ENCODE measurements around the gene RBMS3. TPM values are rescaled to one million over a fixed set of nuclear protein-coding genes. Genes with fewer than 3 reads are reported as not detected.

RBMS3 gene
- total RNA-seq, 2 donors from 2014 or later, result 31.7 to 45.1 TPM

DNA sequence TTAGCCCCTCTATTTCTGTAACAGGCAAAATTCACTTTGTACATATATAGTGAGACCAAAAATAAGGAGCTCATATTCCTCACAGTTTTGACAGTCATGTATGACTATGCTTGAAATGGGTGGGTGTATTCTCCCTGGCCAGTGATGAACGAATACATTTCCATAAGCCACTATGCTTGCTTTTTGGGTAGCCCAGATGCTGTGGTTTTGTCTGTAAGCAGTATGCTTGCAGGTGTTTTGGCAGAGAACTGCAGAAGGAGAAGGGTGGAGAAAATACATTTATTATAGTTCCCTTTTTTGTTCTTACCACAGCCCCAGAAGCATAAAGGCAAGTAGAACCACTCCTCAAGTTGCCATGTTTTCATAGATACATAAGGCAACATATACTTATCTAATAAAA is 131.2 kb downstream of the RBMS3 start:
- Histone ChIP-seq H3K36me3 (no peaks in the 10 kb centered on the region), H3K27me3 (replicated peaks; ENCODE audit: insufficient read depth) (no peaks in the 10 kb centered on the region), H3K4me3 (no peak overlapping the region), H3K9me3 (no peaks in the 10 kb centered on the region), H3K27ac (no peak overlapping the region), H3K4me1 (replicated peaks) (no peaks in the 10 kb centered on the region)
- intact Hi-C loops (cut with DNase I), result no loop called here
- TF ChIP-seq POLR2AphosphoS5 (IDR thresholded peaks at IDR 0.05) (no peak), POLR2A (IDR thresholded peaks at IDR 0.05) (no peak)
- TF ChIP-seq, protein P1, sequence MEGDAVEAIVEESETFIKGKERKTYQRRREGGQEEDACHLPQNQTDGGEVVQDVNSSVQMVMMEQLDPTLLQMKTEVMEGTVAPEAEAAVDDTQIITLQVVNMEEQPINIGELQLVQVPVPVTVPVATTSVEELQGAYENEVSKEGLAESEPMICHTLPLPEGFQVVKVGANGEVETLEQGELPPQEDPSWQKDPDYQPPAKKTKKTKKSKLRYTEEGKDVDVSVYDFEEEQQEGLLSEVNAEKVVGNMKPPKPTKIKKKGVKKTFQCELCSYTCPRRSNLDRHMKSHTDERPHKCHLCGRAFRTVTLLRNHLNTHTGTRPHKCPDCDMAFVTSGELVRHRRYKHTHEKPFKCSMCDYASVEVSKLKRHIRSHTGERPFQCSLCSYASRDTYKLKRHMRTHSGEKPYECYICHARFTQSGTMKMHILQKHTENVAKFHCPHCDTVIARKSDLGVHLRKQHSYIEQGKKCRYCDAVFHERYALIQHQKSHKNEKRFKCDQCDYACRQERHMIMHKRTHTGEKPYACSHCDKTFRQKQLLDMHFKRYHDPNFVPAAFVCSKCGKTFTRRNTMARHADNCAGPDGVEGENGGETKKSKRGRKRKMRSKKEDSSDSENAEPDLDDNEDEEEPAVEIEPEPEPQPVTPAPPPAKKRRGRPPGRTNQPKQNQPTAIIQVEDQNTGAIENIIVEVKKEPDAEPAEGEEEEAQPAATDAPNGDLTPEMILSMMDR (IDR thresholded peaks at IDR 0.05), result no peak
- WGBS, result 76% methylated on average over 1 of the region's 1 CpG
- no peak for DNase-seq (ENCODE audit: low spot score)

DNA sequence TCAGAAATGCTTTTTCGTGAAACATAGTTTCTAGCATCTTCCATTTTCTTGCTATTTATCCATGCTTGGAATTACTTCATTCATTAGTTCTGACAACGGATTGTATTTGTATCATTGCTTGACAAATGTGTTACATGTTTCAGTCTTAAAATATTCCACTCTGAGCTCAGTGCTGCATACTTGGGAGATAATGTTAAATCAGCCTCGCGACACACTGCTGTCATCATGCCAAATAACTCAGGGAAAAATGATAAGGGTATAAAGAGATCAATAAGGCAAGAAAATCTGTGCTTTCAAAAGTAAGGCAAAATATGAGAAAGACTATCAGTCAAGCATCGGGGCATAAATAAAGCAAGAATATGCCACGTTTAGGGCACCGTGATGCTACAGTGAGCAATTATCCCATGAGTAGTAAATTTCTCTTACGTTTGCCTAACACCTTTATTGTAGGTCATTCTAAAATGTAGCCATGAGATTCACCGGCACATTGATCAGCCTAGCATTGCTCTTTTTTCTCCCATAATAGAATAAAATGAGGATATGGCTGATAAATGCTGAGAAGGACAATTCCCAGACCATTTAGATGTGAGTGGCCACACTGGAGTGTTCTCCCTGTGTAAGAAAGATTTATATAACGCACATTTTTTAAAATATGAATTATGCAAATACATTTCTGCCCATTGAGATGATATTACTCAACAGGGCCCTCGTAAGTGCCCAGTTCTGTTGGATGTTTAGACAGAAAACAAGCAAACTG is 133.8 kb downstream of the RBMS3 start:
- no peaks in the 10 kb centered on the region for H3K36me3 ChIP-seq
- WGBS, result 91% methylated on average over 11 of the region's 11 CpGs
- no peak for DNase-seq (ENCODE audit: low spot score)
- H3K4me1 ChIP-seq (replicated peaks), result no peaks in the 10 kb centered on the region
- no peaks in the 10 kb centered on the region for H3K9me3 ChIP-seq
- H3K27me3 ChIP-seq (replicated peaks; ENCODE audit: insufficient read depth), result no peaks in the 10 kb centered on the region
- intact Hi-C loops (cut with DNase I), result no loop called here
- TF ChIP-seq, protein P1 (IDR thresholded peaks at IDR 0.05), result no peak
- TF ChIP-seq POLR2AphosphoS5 (IDR thresholded peaks at IDR 0.05), result no peak
- no peak for TF ChIP-seq POLR2A (IDR thresholded peaks at IDR 0.05)
- no peak overlapping the region for H3K27ac ChIP-seq
- H3K4me3 ChIP-seq, result no peak overlapping the region

DNA sequence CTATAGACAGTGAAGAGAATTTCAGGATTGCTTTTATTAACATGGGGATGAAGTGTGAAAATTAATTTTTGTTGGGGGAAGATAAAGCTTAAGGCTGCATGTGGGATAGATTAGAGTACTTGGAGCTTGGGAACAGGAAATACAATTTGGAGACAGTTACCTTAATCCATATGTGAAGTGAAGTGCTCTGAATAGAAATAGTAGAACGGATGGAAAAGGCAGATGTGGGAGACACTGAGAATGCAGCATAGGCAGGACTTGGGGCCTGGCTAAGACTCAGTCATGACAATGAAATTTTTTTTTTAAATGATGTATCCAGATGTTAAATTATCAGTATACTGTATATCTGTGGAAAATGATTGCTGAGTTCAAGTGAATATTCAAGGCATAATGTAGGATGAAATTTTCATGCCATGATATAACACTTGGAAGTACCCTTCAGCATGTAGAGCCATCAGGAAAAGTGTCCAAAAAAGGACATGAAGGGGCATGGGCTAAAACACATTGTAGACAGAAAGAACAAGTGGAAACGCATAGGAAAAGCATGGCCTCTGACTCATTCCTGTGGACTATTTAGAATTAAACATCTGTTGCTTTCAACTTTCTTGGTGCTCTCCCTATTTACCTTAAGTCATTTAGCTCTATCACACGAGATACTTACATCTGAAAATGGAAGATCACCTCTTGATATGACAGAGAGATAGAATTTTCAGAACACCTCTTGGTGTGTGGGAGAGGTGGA is 134.8 kb downstream of the RBMS3 start:
- no peak overlapping the region for H3K27ac ChIP-seq
- intact Hi-C loops (cut with DNase I), result no loop called here
- WGBS, result 88% methylated on average over 3 of the region's 3 CpGs
- no peak for TF ChIP-seq POLR2AphosphoS5 (IDR thresholded peaks at IDR 0.05)
- TF ChIP-seq, protein P1 (IDR thresholded peaks at IDR 0.05), result no peak
- no peak for TF ChIP-seq POLR2A (IDR thresholded peaks at IDR 0.05)
- H3K27me3 ChIP-seq (replicated peaks; ENCODE audit: insufficient read depth), result no peaks in the 10 kb centered on the region
- no peaks in the 10 kb centered on the region for H3K4me1 ChIP-seq (replicated peaks)
- no peaks in the 10 kb centered on the region for H3K9me3 ChIP-seq
- no peak for DNase-seq (ENCODE audit: low spot score)
- no peaks in the 10 kb centered on the region for H3K36me3 ChIP-seq
- no peak overlapping the region for H3K4me3 ChIP-seq

DNA sequence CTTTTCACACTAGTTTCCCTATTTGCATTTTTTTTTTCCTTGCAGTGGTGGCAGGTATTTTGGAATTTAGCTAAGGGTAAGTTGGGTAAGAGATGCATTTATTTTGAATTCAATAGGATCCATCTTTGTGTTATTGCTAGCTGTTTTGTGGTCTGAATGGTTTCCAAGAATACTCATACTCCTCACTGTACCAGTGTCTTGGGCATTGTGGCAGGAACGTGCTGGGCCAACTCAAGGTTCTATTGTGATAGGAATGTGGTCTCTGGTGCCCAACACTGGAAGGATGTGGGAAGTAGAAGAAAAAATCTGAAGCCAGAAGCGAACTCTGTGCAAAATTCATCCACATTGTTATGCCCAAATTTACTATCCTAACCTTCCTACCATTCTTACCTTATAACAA is 135.6 kb downstream of the RBMS3 start:
- TF ChIP-seq POLR2AphosphoS5 (IDR thresholded peaks at IDR 0.05), result no peak
- TF ChIP-seq POLR2A (IDR thresholded peaks at IDR 0.05), result no peak
- TF ChIP-seq, protein P1 (IDR thresholded peaks at IDR 0.05), result no peak
- intact Hi-C loops (cut with DNase I), result no loop called here
- Histone ChIP-seq H3K9me3 (no peaks in the 10 kb centered on the region), H3K27ac (no peak overlapping the region), H3K4me1 (replicated peaks) (no peaks in the 10 kb centered on the region), H3K4me3 (no peak overlapping the region), H3K36me3 (no peaks in the 10 kb centered on the region), H3K27me3 (replicated peaks; ENCODE audit: insufficient read depth) (no peaks in the 10 kb centered on the region)
- WGBS, result 89% methylated on average over 2 of the region's 2 CpGs
- no peak for DNase-seq (ENCODE audit: low spot score)
